T-cell (primary cell): ENCODE measurements around the gene LCK. TPM values are rescaled to one million over a fixed set of nuclear protein-coding genes. Genes with fewer than 3 reads are reported as not detected.

Experiments
- ATAC-seq, 4 experiments: fragments of 200-7000 bp in 3 of 4; fragments of 150-1000 bp in 1 of 4; cut with Tn5 transposase; replicated peaks in 1 of 4; 1 replicate in 3 of 4; 2 replicates in 1 of 4; pipeline ENCODE4 v1.10.0; 2021; ENCODE audit warnings: moderate library complexity in 3 of 4, mild to moderate bottlenecking in 2 of 4, moderate number of reproducible peaks in 1 of 4
- CTCF ChIA-PET, 2 donors: fragments of 300-600 bp; sonication (Branson Sonifier 250); formaldehyde crosslinking; loops; one replicate each; lab custom pipeline; 2022; ENCODE audit warnings: antibody characterized with exemption in 2 of 2; lab: Charles Lee
- POLR2A ChIA-PET, 2 donors: fragments of 300-600 bp; sonication (Branson Sonifier 250); formaldehyde crosslinking; loops; one replicate each; lab custom pipeline; 2022; ENCODE audit warnings: antibody characterized with exemption in 2 of 2; lab: Charles Lee
- DNase-seq, 35 experiments: peaks; one replicate each; pipeline versions ENCODE4 v3.0.0 to v3.0.0-alpha.2; 2013 to 2023
- H3K27ac ChIP-seq: one replicate; pipeline ENCODE4 v1.5.1; 2013; ENCODE audit warnings: low read length
- H3K27me3 ChIP-seq, 2 experiments: replicated peaks in 1 of 2; 1 replicate in 1 of 2; 2 replicates in 1 of 2; pipeline versions ENCODE4 v1.6.1 to v1.7.0; 2013; ENCODE audit warnings: low read length in 1 of 2, mixed read lengths in 1 of 2; ENCODE audit not compliant: control insufficient read depth in 2 of 2, insufficient read depth in 2 of 2; ENCODE audit errors: extremely low read depth in 1 of 2
- H3K36me3 ChIP-seq, 2 donors: 1 replicate in 1 of 2; 2 replicates in 1 of 2; pipeline versions ENCODE4 v1.6.1 to v1.7.0; 2013; ENCODE audit warnings: low read length in 1 of 2; ENCODE audit not compliant: control insufficient read depth in 2 of 2, insufficient read depth in 1 of 2; ENCODE audit errors: extremely low read depth in 1 of 2
- H3K4me1 ChIP-seq, 2 experiments: 1 replicate in 1 of 2; 2 replicates in 1 of 2; pipeline versions ENCODE4 v1.6.1 to v1.7.0; 2013; ENCODE audit warnings: low read length in 2 of 2, mixed read lengths in 1 of 2; ENCODE audit not compliant: insufficient read depth in 2 of 2, control insufficient read depth in 1 of 2; ENCODE audit errors: extremely low read depth in 1 of 2
- H3K4me3 ChIP-seq, 2 donors: 1 replicate in 1 of 2; 2 replicates in 1 of 2; pipeline versions ENCODE4 v1.5.1 to v1.7.0; 2013; ENCODE audit warnings: mild to moderate bottlenecking in 2 of 2, low read length in 1 of 2, moderate library complexity in 1 of 2; ENCODE audit not compliant: control insufficient read depth in 1 of 2; ENCODE audit errors: extremely low read depth in 1 of 2
- H3K9me3 ChIP-seq: 2 replicates; pipeline ENCODE4 v1.7.0; 2013
- H3K27ac Mint-ChIP-seq, 2 donors: one replicate each; pipeline ENCODE4 v1.8.0; 2020 to 2021; ENCODE audit warnings: mild to moderate bottlenecking in 2 of 2, mixed read lengths in 2 of 2
- H3K27me3 Mint-ChIP-seq, 2 donors: one replicate each; pipeline ENCODE4 v1.8.0; 2021 to 2022; ENCODE audit warnings: mixed read lengths in 2 of 2
- H3K36me3 Mint-ChIP-seq: one replicate; pipeline ENCODE4 v1.8.0; 2021; ENCODE audit warnings: mixed read lengths
- H3K4me1 Mint-ChIP-seq, 3 donors: one replicate each; pipeline ENCODE4 v1.8.0; 2020 to 2022; ENCODE audit warnings: mixed read lengths in 3 of 3, mild to moderate bottlenecking in 1 of 3
- H3K4me3 Mint-ChIP-seq, 3 donors: one replicate each; pipeline ENCODE4 v1.8.0; 2020 to 2022; ENCODE audit warnings: mild to moderate bottlenecking in 3 of 3, mixed read lengths in 3 of 3, moderate library complexity in 3 of 3
- H3K9me3 Mint-ChIP-seq, 3 donors: one replicate each; pipeline ENCODE4 v1.8.0; 2020 to 2022; ENCODE audit warnings: mixed read lengths in 3 of 3
- WGBS: methylation state at CpG from one replicate; pipeline ENCODE4 v1.1.5; 2013; ENCODE audit warnings: missing lambda C conversion rate; ENCODE audit not compliant: insufficient coverage; 5-methylcytosine and 5-hydroxymethylcytosine counted together
- total RNA-seq, 35 experiments: library from RNA in 6 of 35; stranded (reverse) in 6 of 35; fragments of 120-200 nt in 1 of 35; gene quantifications; one replicate each; pipeline versions ENCODE4 v1.2.1 to v1.2.4 and lab custom pipeline; 2013 to 2026

LCK gene
- total RNA-seq, 5 donors from 2014 or later (not counting 1 experiment from before 2014, with no cell fraction given): 341 to 489 (median 428) TPM

GRCh38 chr1:32263744-32264143 lies 12.7 kb downstream of the LCK start:
- H3K27me3 Mint-ChIP-seq: no peaks in the 10 kb centered on the region
- DNase-seq (peak in 5 of 35 experiments; percentile 27 to 51 (median 42)), ATAC-seq (peak; percentile 64 to 83 (median 68))
- CTCF ChIA-PET: no interaction called here
- H3K36me3 Mint-ChIP-seq: peaks cover 23% of the 10 kb centered on the region
- H3K27ac Mint-ChIP-seq: peak overlapping the region; percentile 87 to 94
- peaks cover 42 to 95% of the 10 kb centered on the region in 2 experiments for H3K4me1 ChIP-seq
- peak overlapping the region; percentile 49 to 72 (median 68) for H3K4me3 Mint-ChIP-seq
- H3K36me3 ChIP-seq: peaks cover 0 to 47% of the 10 kb centered on the region in 2 donors
- peak overlapping the region; percentile 5 to 18 for H3K4me3 ChIP-seq
- H3K9me3 Mint-ChIP-seq: no peaks in the 10 kb centered on the region
- H3K4me1 Mint-ChIP-seq: peaks cover 59 to 64% (median 62%) of the 10 kb centered on the region in 3 donors
- no peaks in the 10 kb centered on the region for H3K9me3 ChIP-seq
- POLR2A ChIA-PET: no interaction called here
- no peaks in the 10 kb centered on the region for H3K27me3 ChIP-seq
- no CpG with 5 or more reads among the region's 4 CpGs for WGBS
- peak overlapping the region; percentile 70 for H3K27ac ChIP-seq

GRCh38 chr1:32265846-32266245 lies 14.8 kb downstream of the LCK start:
- H3K9me3 Mint-ChIP-seq: no peaks in the 10 kb centered on the region
- WGBS: 82% methylated on average over 2 of the region's 9 CpGs
- peak overlapping the region; percentile 70 for H3K27ac ChIP-seq
- DNase-seq (no peak), ATAC-seq (no peak)
- H3K4me1 Mint-ChIP-seq: peaks cover 55 to 64% (median 58%) of the 10 kb centered on the region in 3 donors
- H3K36me3 Mint-ChIP-seq: peaks cover 19% of the 10 kb centered on the region
- no peaks in the 10 kb centered on the region for H3K9me3 ChIP-seq
- ChIA-PET POLR2A (interaction anchor here in 1 of 2 donors (0.6 kb wide), 1 partner anchor 44 kb away, joined by 6 read pairs; the partner anchor contains the start of genes EIF3I and TMEM234), CTCF (interaction anchor here in 1 of 2 donors (0.6 to 1.6 kb wide), 2 partner anchors 18 to 22 kb away, joined by 3 read pairs; no protein-coding TSS in a partner anchor)
- no peaks in the 10 kb centered on the region for H3K27me3 ChIP-seq
- H3K4me3 ChIP-seq: no peak overlapping the region
- H3K27me3 Mint-ChIP-seq: no peaks in the 10 kb centered on the region
- peaks cover 37 to 92% of the 10 kb centered on the region in 2 experiments for H3K4me1 ChIP-seq
- H3K4me3 Mint-ChIP-seq: peak overlapping the region in 2 of 3 donors; percentile 47 to 68
- H3K36me3 ChIP-seq: peaks cover 0 to 39% of the 10 kb centered on the region in 2 donors
- peak overlapping the region; percentile 92 to 93 for H3K27ac Mint-ChIP-seq

DNA sequence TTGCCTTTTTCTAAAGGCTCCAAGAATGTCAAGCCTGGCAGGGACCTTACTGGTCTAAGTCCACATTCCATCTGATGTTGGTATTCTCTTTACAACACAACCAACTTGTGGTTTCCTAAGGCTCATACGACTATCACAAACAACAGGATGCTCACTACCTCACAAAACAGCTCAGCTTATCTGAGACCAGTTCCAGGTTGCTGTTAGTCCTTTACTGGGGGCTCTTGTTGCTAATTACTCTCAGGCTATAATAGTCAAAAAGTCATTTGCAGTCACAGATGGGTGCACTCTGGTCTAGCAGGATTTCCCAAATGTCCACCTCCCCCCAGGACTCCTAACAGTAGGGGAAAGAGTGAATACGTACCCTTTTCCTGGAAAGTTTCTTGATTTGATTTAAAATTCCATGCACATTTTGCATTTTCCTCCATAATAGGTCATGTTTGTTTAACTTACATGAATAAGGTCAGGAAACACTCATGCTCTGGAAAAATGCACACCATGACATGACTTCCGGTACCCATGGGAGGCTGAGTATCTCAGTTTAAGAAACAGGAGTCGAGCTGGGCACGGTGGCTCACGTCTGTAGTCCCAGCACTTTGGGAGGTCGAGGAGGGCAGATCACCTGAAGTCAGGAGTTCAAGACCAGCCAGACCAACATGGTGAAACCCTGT lies 16.0 kb downstream of the LCK start:
- ATAC-seq (peak; percentile 54 to 79 (median 65)), DNase-seq (peak in 1 of 35 experiments; percentile 57)
- Histone ChIP-seq H3K4me1 (peaks cover 45 to 92% of the 10 kb centered on the region in 2 experiments), H3K27me3 (no peaks in the 10 kb centered on the region), H3K9me3 (no peaks in the 10 kb centered on the region), H3K27ac (peak overlapping the region; percentile 57), H3K4me3 (no peak overlapping the region), H3K36me3 (peaks cover 0 to 42% of the 10 kb centered on the region in 2 donors)
- H3K36me3 Mint-ChIP-seq: peaks cover 19% of the 10 kb centered on the region
- H3K9me3 Mint-ChIP-seq: no peaks in the 10 kb centered on the region
- peaks cover 67 to 71% (median 70%) of the 10 kb centered on the region in 3 donors for H3K4me1 Mint-ChIP-seq
- ChIA-PET POLR2A (interaction anchor here (0.6 kb wide), 2 partner anchors 71 to 384 kb away, joined by 3 to 5 read pairs; partner anchors contain the start of gene RBBP4 (in 1 of the 2)), CTCF (interaction anchor here in 1 of 2 donors (0.6 to 1.6 kb wide), 2 partner anchors 19 to 41 kb away, joined by 3 read pairs; no protein-coding TSS in a partner anchor)
- peak overlapping the region; percentile 97 to 99 for H3K27ac Mint-ChIP-seq
- H3K4me3 Mint-ChIP-seq: peak overlapping the region; percentile 68 to 74 (median 68)
- 59% methylated on average over 5 of the region's 7 CpGs for WGBS
- H3K27me3 Mint-ChIP-seq: no peaks in the 10 kb centered on the region

DNA sequence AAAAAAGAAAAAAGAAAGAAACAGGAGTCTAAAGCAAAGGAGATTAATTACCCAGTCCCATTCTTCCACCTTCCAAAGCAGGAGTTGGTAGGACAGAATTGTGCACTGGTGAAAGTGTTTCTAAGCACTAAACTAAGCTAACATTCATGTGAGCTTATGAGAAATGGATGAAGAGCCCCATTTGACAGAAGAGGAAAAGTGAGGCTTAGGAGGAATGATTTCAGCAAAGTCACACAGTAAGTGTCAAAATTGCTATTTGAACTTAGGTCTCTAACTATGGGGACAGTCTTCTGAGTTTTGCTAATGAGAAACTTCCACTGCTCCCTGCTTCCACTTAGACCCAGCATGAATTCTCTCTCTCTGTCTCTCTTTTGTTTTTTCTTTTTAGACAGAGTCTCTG lies 18.7 kb downstream of the LCK start:
- peaks cover 43 to 92% of the 10 kb centered on the region in 2 experiments for H3K4me1 ChIP-seq
- ATAC-seq: no peak
- DNase-seq: no peak
- no peaks in the 10 kb centered on the region for H3K27me3 ChIP-seq
- Mint-ChIP-seq H3K4me3 (peak overlapping the region in 2 of 3 donors; percentile 35 to 41), H3K9me3 (no peaks in the 10 kb centered on the region), H3K27me3 (no peaks in the 10 kb centered on the region), H3K4me1 (peaks cover 72 to 77% (median 75%) of the 10 kb centered on the region in 3 donors), H3K27ac (peak overlapping the region; percentile 91 to 93), H3K36me3 (peaks cover 25% of the 10 kb centered on the region)
- no peaks in the 10 kb centered on the region for H3K9me3 ChIP-seq
- peaks cover 0 to 35% of the 10 kb centered on the region in 2 donors for H3K36me3 ChIP-seq
- no peak overlapping the region for H3K4me3 ChIP-seq
- H3K27ac ChIP-seq: peak overlapping the region; percentile 36
- ChIA-PET CTCF (interaction anchor here in 1 of 2 donors (0.6 to 1.0 kb wide), 2 partner anchors 12 to 450 kb away, joined by 3 to 7 read pairs; no protein-coding TSS in a partner anchor), POLR2A (interaction anchor here (0.6 kb wide), 2 partner anchors 45 to 62 kb away, joined by 5 to 7 read pairs; no protein-coding TSS in a partner anchor)

- Mint-ChIP-seq H3K4me1 (peaks cover 62 to 70% (median 62%) of the 10 kb centered on the region in 3 donors), H3K9me3 (no peaks in the 10 kb centered on the region), H3K4me3 (peak overlapping the region; percentile 69 to 80 (median 79)), H3K36me3 (peaks cover 32% of the 10 kb centered on the region), H3K27ac (peak overlapping the region; percentile 95 to 98), H3K27me3 (no peaks in the 10 kb centered on the region)
- DNase-seq: peak in 8 of 35 experiments; percentile 25 to 55 (median 32)
- H3K27me3 ChIP-seq: no peaks in the 10 kb centered on the region
- peak overlapping the region; percentile 30 to 39 for H3K4me3 ChIP-seq
- ChIA-PET CTCF (no interaction called here), POLR2A (interaction anchor here in 1 of 2 donors (0.5 to 0.7 kb wide), 2 partner anchors 39 to 117 kb away, joined by 5 read pairs; no protein-coding TSS in a partner anchor)
- 6% methylated on average over 7 of the region's 7 CpGs for WGBS
- H3K36me3 ChIP-seq: peaks cover 11 to 56% of the 10 kb centered on the region in 2 donors
- peaks cover 31 to 88% of the 10 kb centered on the region in 2 experiments for H3K4me1 ChIP-seq
- no peaks in the 10 kb centered on the region for H3K9me3 ChIP-seq
- H3K27ac ChIP-seq: peak overlapping the region; percentile 75
- peak; percentile 4 to 8 (median 5) for ATAC-seq
Measured at GRCh38 chr1:32272557-32273390, 21.7 kb downstream of the LCK start.
